Bronchial epithelial cell (primary cell): ENCODE results near the gene BUB3. TPM values are rescaled to one million over a fixed set of nuclear protein-coding genes. Genes with fewer than 3 reads are reported as not detected.
A peak's percentile ranks its signal among the peaks of the same experiment; 100 is the strongest.

Experiments
- DNase-seq: peaks from one replicate; pipeline ENCODE4 v3.0.0-alpha.2; 2010; ENCODE audit warnings: low read depth
- FAIRE-seq: peaks from 2 replicates; lab custom pipeline; 2011; peaks lifted over from hg19 to GRCh38; lab: Jason Lieb, UNC
- H3K27me3 ChIP-seq: 2 replicates; pipeline ENCODE4 v1.5.1; 2011; ENCODE audit warnings: low read length; ENCODE audit not compliant: control insufficient read depth, insufficient read depth
- H3K36me3 ChIP-seq: 2 replicates; pipeline ENCODE4 v1.5.1; 2011; ENCODE audit warnings: low read length; ENCODE audit not compliant: control insufficient read depth, insufficient read depth
- H3K4me3 ChIP-seq: 2 replicates; pipeline ENCODE4 v1.5.1; 2011; ENCODE audit warnings: mild to moderate bottlenecking, low read depth, low read length, control low read depth
- CTCF ChIP-seq: IDR thresholded peaks from 2 replicates; pipeline ENCODE4 v1.5.1; 2011; ENCODE audit warnings: mild to moderate bottlenecking, moderate library complexity, low read length, control low read depth, inconsistent platforms; ENCODE audit not compliant: insufficient read depth, severe bottlenecking
- total RNA-seq: library from RNA; depleted of rRNA; stranded (reverse); fragments of >200 nt; gene quantifications from 2 replicates; pipeline ENCODE4 v1.2.1, GENCODE V29; 2014

BUB3 gene
- total RNA-seq, 1 donor from 2014 or later, result 143 TPM

- Histone ChIP-seq H3K27me3 (no peaks in the 10 kb centered on the region), H3K36me3 (no peaks in the 10 kb centered on the region), H3K4me3 (no peak overlapping the region)
- FAIRE-seq, result no peak
- TF ChIP-seq CTCF, result no peak
- DNase-seq, result peak; percentile 76
These were observed 49.4 kb downstream of the BUB3 start for GRCh38 chr10:123203393-123204126.

- DNase-seq, result no peak
- Histone ChIP-seq H3K4me3 (no peak overlapping the region), H3K27me3 (no peaks in the 10 kb centered on the region), H3K36me3 (no peaks in the 10 kb centered on the region)
- TF ChIP-seq CTCF, result no peak
- FAIRE-seq, result no peak
These were observed 49.9 kb downstream of the BUB3 start for GRCh38 chr10:123204127-123204461.

GRCh38 chr10:123205041-123205440, 50.8 kb downstream of the BUB3 start:
- TF ChIP-seq CTCF, result no peak
- FAIRE-seq (peak; percentile 18), DNase-seq (no peak)
- H3K27me3 ChIP-seq, result no peaks in the 10 kb centered on the region
- no peak overlapping the region for H3K4me3 ChIP-seq
- H3K36me3 ChIP-seq, result no peaks in the 10 kb centered on the region

- no peaks in the 10 kb centered on the region for H3K27me3 ChIP-seq
- no peak for FAIRE-seq
- H3K4me3 ChIP-seq, result no peak overlapping the region
- no peak for TF ChIP-seq CTCF
- no peaks in the 10 kb centered on the region for H3K36me3 ChIP-seq
- DNase-seq, result no peak
These were observed 57.9 kb downstream of the BUB3 start for GRCh38 chr10:123212063-123212462.

- DNase-seq (no peak), FAIRE-seq (no peak)
- Histone ChIP-seq H3K27me3 (no peaks in the 10 kb centered on the region), H3K36me3 (no peaks in the 10 kb centered on the region), H3K4me3 (no peak overlapping the region)
- TF ChIP-seq CTCF, result no peak
These were observed 58.4 kb downstream of the BUB3 start for GRCh38 chr10:123212640-123213039.

- TF ChIP-seq CTCF, result no peak
- Histone ChIP-seq H3K36me3 (no peaks in the 10 kb centered on the region), H3K4me3 (no peak overlapping the region), H3K27me3 (no peaks in the 10 kb centered on the region)
- FAIRE-seq (no peak), DNase-seq (no peak)
These were observed 59.0 kb downstream of the BUB3 start for GRCh38 chr10:123213192-123213591.
